NCI-H146 treated with DMSO at 0.1 percent for 48 hours (cell line): ENCODE results near the gene CDH6.

Source experiments
- DNase-seq: peaks from one replicate; lab custom pipeline; 2025; ENCODE audit not compliant: unreplicated experiment; lab: John Stamatoyannopoulos, UW

Gene CDH6

GRCh38 chr5:31365776-31366175 is 172.3 kb downstream of the CDH6 start:
- no peak for DNase-seq

GRCh38 chr5:31366941-31367340 is 173.5 kb downstream of the CDH6 start:
- DNase-seq, result no peak

- DNase-seq, result no peak
Observed at GRCh38 chr5:31372124-31372523, 178.6 kb downstream of the CDH6 start.

GRCh38 chr5:31375999-31376720 is 182.7 kb downstream of the CDH6 start:
- DNase-seq, result no peak

- no peak for DNase-seq
Observed at GRCh38 chr5:31377274-31377946, 183.9 kb downstream of the CDH6 start.

GRCh38 chr5:31378136-31378535 is 184.7 kb downstream of the CDH6 start:
- DNase-seq, result no peak
